Panc1 (cell line): ENCODE measurements around the gene GABRB1.

Source experiments
- CTCF ChIP-seq: fragments of 450-650 bp; IDR thresholded peaks from 2 replicates; pipeline ENCODE4 v1.5.1; 2017; ENCODE audit warnings: mild to moderate bottlenecking
- POLR2AphosphoS5 ChIP-seq: IDR thresholded peaks from 2 replicates; pipeline ENCODE4 v1.6.1; 2012; ENCODE audit warnings: mild to moderate bottlenecking, low read depth, low read length, moderate library complexity

DNA sequence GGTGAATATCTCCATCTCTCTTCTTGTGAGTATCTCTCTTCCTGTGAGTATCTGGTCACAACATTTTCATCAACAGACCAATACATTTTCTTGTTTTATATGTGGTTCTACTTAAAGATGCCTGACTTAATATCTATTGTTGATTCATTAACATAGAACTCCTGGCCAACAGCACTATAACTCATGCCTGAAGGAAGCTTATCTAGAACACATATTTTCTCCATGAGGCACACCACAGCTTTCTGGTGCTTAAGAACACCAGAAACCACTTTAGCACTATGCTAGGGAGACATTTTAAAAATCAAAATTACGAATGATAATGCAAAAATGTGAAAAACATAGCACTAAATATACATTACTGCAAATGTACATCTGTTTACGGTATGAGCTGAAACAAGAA, 190.4 kb downstream of the GABRB1 start:
- no peak for TF ChIP-seq CTCF
- no peak for TF ChIP-seq POLR2AphosphoS5
